Heart left ventricle (tissue), 16 donors: ENCODE measurements around the gene NCMAP. TPM values are rescaled to one million over a fixed set of nuclear protein-coding genes. Genes with fewer than 3 reads are reported as not detected.
A peak's percentile ranks its signal among the peaks of the same experiment; 100 is the strongest.

ENCODE experiments used
- ATAC-seq, 4 donors: fragments of 200-7000 bp; cut with Tn5 transposase; one replicate each; pipeline ENCODE4 v1.9.1; 2020 to 2022; ENCODE audit warnings: moderate library complexity in 4 of 4, mild to moderate bottlenecking in 3 of 4, moderate number of reproducible peaks in 1 of 4
- DNase-seq, 5 donors: peaks; one replicate each; pipeline ENCODE4 v3.0.0-alpha.2; 2020
- H3K27ac ChIP-seq, 12 donors: fragments of 200-600 bp; sonication (generic) in 4 of 12; one replicate each; pipeline versions ENCODE4 v1.5.0 to v1.8.0; 2016 to 2022; ENCODE audit warnings: mild to moderate bottlenecking in 2 of 12
- H3K27me3 ChIP-seq, 9 donors: fragments of 200-600 bp; sonication (generic) in 2 of 9; one replicate each; pipeline versions ENCODE4 v1.5.1 to v1.8.0; 2016 to 2022; ENCODE audit warnings: mild to moderate bottlenecking in 3 of 9
- H3K36me3 ChIP-seq, 9 donors: fragments of 200-600 bp; sonication (generic) in 2 of 9; one replicate each; pipeline versions ENCODE4 v1.5.0 to v1.8.0; 2018 to 2022; ENCODE audit warnings: mild to moderate bottlenecking in 2 of 9
- H3K4me1 ChIP-seq, 12 donors: fragments of 200-600 bp; sonication (generic) in 4 of 12; one replicate each; pipeline versions ENCODE4 v1.5.0 to v1.8.0; 2016 to 2022; ENCODE audit warnings: mild to moderate bottlenecking in 3 of 12
- H3K4me3 ChIP-seq, 12 donors: fragments of 200-600 bp; sonication (generic) in 4 of 12; one replicate each; pipeline versions ENCODE4 v1.5.0 to v1.8.0; 2017 to 2022; ENCODE audit warnings: mild to moderate bottlenecking in 9 of 12, moderate library complexity in 4 of 12
- H3K9me3 ChIP-seq, 12 donors: fragments of 200-600 bp; sonication (generic) in 4 of 12; one replicate each; pipeline versions ENCODE4 v1.5.0 to v1.8.0; 2016 to 2022; ENCODE audit warnings: mild to moderate bottlenecking in 1 of 12
- POLR2A ChIP-seq, 2 donors: fragments of 450-650 bp; IDR thresholded peaks; one replicate each; pipeline ENCODE4 v1.6.1; 2017; ENCODE audit warnings: antibody characterized with exemption in 2 of 2, mild to moderate bottlenecking in 2 of 2, moderate library complexity in 2 of 2
- WGBS, 4 donors: extraction: QIAGEN DNeasy Blood & Tissue Kit in 2 of 4; methylation state at CpG; one replicate each; pipeline versions ENCODE4 v1.1.5 to v1.1.7; 2013 to 2018; 5-methylcytosine and 5-hydroxymethylcytosine counted together
- intact Hi-C, 10 donors: fragments of 100-400 bp; cut with DNase I; formaldehyde crosslinking; loops; one replicate each; pipeline versions ENCODE4 v1.11.1 to v1.14.2; 2022
- polyA plus RNA-seq, 2 donors: library from polyadenylated mRNA; stranded (reverse); fragments of 200-250 nt; gene quantifications; one replicate each; pipeline ENCODE4 v1.2.3, GENCODE V29; 2013
- total RNA-seq, 9 donors: library from RNA; depleted of rRNA in 2 of 9; stranded (reverse); fragments of >200 nt in 2 of 9; fragmentation: NEBNext Ultra II Directional in 3 of 9; extraction: Animal tissue kit (Norgen Biotek cat#: 25700) in 3 of 9; gene quantifications; one replicate each; pipeline versions ENCODE4 v1.1.0 to v1.2.4, GENCODE V29; 2016 to 2023
- TF ChIP-seq, protein P1 (sequence below), 12 donors: fragments of 200-600 bp; sonication (generic) in 4 of 12; IDR thresholded peaks; one replicate each; pipeline versions ENCODE4 v1.5.0 to v1.8.0; 2018 to 2022; ENCODE audit warnings: antibody characterized with exemption in 12 of 12, mild to moderate bottlenecking in 5 of 12
- donor health status: ischemic (EF 13 %, LVEDD 7.1; RV severe dilation, severe dysfunction).
- donor health status: healthy with polysubstance abuse.
- donor health status: DM: no; HTN: yes; CAD: no.
- donor health status: DM: no; HTN: no; CAD: no.
- donor health status: ischemic (EF 25% LVEDD 6.9; RV normal size, moderate dysfunction).
- donor health status: ischemic (EF 25% LVEDD 5.7; RV mildly dilated, moderate dysfunction).
- donor health status: healthy.
- donor health status: DM: yes; HTN: yes; CAD: no.
- donor health status: ischemic (EF 35%, LVEDD 5.7; RV mildly dilated, moderate dysfunction).
- donor health status: nonischemic (EF 11% LVEDD 7.7; RV severe dilation, severe dysfunction).
- donor health status: DM: yes; HTN: yes; CAD: no.
- donor health status: PGD.
- donor health status: ischemic (EF 29% LVEDD 5.4; RV normal size, mild dysfunction).
- donor health status: nonischemic (EF 23%, LVEDD 6.1; RV moderate dilation, normal function).

The NCMAP gene
- total and polyA plus RNA-seq, 11 donors, result 0.08 to 0.29 (median 0.18) TPM; not detected in 5

DNA sequence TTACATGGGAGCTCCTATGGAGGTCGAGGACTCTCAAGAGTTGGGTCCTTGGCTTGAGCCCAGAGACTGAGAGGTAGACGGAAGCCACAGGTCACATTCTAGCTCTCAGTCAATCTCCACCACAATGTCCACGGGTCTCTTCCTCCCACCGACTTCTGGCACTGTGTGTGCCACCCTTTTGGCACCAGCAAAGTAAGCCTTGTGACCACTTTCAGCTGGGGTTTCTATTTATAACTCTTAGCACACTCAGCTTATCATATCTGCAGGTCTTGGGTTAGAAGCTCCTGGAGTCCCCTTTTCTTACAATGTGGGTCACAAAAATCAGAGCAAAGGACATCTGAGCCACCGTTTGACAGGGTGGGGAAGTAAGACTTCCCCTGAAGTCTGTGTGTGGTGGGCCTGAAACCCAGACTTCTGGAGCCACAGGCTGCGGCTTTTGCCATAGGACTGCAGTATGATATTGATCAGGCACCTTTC, 28.3 kb downstream of the NCMAP start:
- Histone ChIP-seq H3K4me3 (no peak overlapping the region), H3K9me3 (no peaks in the 10 kb centered on the region), H3K4me1 (peaks cover 0 to 14% (median 0%) of the 10 kb centered on the region in 12 donors), H3K27ac (peak overlapping the region in 6 of 12 donors; percentile 13 to 61 (median 46)), H3K36me3 (no peaks in the 10 kb centered on the region), H3K27me3 (peaks cover 0 to 5% (median 0%) of the 10 kb centered on the region in 9 donors)
- TF ChIP-seq POLR2A (IDR thresholded peaks at IDR 0.05), result no peak
- TF ChIP-seq, protein P1, sequence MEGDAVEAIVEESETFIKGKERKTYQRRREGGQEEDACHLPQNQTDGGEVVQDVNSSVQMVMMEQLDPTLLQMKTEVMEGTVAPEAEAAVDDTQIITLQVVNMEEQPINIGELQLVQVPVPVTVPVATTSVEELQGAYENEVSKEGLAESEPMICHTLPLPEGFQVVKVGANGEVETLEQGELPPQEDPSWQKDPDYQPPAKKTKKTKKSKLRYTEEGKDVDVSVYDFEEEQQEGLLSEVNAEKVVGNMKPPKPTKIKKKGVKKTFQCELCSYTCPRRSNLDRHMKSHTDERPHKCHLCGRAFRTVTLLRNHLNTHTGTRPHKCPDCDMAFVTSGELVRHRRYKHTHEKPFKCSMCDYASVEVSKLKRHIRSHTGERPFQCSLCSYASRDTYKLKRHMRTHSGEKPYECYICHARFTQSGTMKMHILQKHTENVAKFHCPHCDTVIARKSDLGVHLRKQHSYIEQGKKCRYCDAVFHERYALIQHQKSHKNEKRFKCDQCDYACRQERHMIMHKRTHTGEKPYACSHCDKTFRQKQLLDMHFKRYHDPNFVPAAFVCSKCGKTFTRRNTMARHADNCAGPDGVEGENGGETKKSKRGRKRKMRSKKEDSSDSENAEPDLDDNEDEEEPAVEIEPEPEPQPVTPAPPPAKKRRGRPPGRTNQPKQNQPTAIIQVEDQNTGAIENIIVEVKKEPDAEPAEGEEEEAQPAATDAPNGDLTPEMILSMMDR (IDR thresholded peaks at IDR 0.05), result no peak
- DNase-seq (peak in 2 of 5 donors; percentile 26 to 41), ATAC-seq (peak; percentile 65 to 88 (median 79))
- 25 to 49% (median 32%) methylated on average over 6 of the region's 6 CpGs for WGBS, 4 donors
- intact Hi-C loops, result loop anchor here in 1 of 10 donors (10.0 kb wide), 1 partner anchor 169 kb away; the partner anchor contains the start of genes NIPAL3 and STPG1

DNA sequence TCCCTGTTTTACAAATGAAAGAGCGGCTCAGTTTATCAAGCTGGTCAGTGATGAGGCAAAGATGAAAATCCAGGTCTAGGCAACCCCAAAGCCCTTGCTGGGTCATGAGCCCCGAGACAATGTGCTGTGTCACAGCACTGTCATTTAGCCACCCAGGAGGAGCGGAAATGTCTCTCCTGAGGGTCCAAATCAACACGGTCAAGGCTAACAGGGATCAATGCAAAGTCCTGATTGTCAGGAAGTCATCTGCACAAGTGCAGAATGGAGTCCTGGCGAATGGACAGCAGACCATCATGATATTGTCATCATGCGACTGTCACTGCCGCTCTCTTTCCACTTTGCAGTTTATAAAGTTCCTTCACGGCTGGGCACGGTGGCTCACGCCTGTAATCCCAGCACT, 30.2 kb downstream of the NCMAP start:
- peaks cover 0 to 5% (median 0%) of the 10 kb centered on the region in 9 donors for H3K27me3 ChIP-seq
- peaks cover 0 to 14% (median 0%) of the 10 kb centered on the region in 12 donors for H3K4me1 ChIP-seq
- DNase-seq (no peak), ATAC-seq (no peak)
- H3K9me3 ChIP-seq, result no peaks in the 10 kb centered on the region
- no peak overlapping the region for H3K27ac ChIP-seq
- H3K36me3 ChIP-seq, result no peaks in the 10 kb centered on the region
- TF ChIP-seq, protein P1 (IDR thresholded peaks at IDR 0.05), result no peak
- no peak for TF ChIP-seq POLR2A (IDR thresholded peaks at IDR 0.05)
- H3K4me3 ChIP-seq, result no peak overlapping the region
- WGBS, 4 donors, result 82 to 88% (median 85%) methylated on average over 10 of the region's 10 CpGs
- intact Hi-C loops, result loop anchor here in 1 of 10 donors (10.0 kb wide), 1 partner anchor 171 kb away; the partner anchor contains the start of genes NIPAL3 and STPG1

DNA sequence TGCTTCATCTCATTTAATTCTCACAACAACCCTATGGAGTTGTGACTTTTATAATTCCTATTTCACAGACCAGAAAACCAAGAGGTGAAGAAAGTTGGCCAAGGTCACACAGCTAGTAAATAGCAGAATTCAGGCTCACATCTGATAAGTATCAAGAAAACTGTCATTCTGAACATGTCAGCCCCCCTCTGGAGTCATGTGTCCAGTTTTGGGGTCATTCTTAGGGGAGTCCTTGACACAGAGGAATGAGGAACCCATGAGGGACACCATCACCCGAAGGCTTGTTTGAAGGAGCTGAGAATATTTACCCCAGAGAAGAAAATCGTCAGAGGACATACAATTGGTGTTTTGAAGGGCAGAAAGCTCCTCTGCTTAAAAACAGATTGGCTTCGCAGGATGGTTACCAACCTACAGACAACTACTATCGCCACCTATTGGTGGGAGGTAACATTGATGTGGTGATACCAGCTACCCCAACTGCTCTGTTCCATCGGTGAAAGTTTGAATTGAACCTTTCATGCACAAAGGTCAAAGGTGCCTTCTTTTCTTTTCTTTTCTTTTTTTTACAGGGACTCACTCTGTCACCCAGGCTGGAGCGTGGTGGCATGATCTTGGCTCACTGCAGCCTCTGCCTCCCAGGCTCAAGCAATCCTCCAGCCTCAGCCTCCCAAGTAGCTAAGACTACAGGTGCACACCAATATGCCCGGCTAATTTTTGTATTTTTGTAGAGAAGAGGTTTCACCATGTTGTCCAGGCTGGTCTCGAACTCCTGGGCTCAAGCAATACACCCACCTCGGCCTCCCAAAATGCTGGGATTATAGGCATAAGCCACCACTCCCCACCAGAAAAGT, 31.3 kb downstream of the NCMAP start:
- H3K9me3 ChIP-seq, result no peaks in the 10 kb centered on the region
- no peaks in the 10 kb centered on the region for H3K36me3 ChIP-seq
- H3K27me3 ChIP-seq, result peaks cover 0 to 5% (median 0%) of the 10 kb centered on the region in 9 donors
- DNase-seq (no peak), ATAC-seq (peak in 2 of 4 donors; percentile 39 to 52)
- 39 to 45% (median 43%) methylated on average over 9 of the region's 9 CpGs for WGBS, 4 donors
- peaks cover 0 to 14% (median 0%) of the 10 kb centered on the region in 12 donors for H3K4me1 ChIP-seq
- no peak for TF ChIP-seq POLR2A (IDR thresholded peaks at IDR 0.05)
- TF ChIP-seq, protein P1 (IDR thresholded peaks at IDR 0.05), result peak; percentile 45 to 70 (median 58)
- H3K4me3 ChIP-seq, result no peak overlapping the region
- intact Hi-C loops, result loop anchor here in 1 of 10 donors (10.0 kb wide), 1 partner anchor 172 kb away; the partner anchor contains the start of genes NIPAL3 and STPG1
- H3K27ac ChIP-seq, result no peak overlapping the region

DNA sequence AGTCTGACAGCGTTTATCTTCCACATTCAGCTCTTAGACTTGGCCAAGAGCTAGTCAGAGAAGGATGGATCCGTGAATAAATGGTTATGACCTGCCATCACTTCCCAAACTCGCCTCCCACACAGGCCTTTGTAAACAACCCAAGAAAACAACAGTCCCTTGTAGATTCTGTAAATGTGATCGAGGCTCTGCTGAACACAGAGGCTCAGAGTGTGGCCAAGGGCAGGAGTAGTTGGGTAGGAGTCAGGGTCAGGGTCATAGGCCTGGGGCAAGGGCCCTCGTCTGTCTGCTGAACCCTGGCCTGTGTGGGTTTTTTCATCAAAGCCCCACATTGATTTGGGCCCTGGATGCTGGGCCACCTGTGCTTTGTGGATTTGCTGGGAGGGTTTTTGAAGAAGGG, 32.7 kb downstream of the NCMAP start:
- TF ChIP-seq, protein P1 (IDR thresholded peaks at IDR 0.05), result no peak
- TF ChIP-seq POLR2A (IDR thresholded peaks at IDR 0.05), result no peak
- intact Hi-C loops, result loop anchor here in 1 of 10 donors (10.0 kb wide), 1 partner anchor 174 kb away; the partner anchor contains the start of genes NIPAL3 and STPG1
- Histone ChIP-seq H3K27ac (no peak overlapping the region), H3K4me3 (no peak overlapping the region), H3K4me1 (peaks cover 0 to 14% (median 0%) of the 10 kb centered on the region in 12 donors), H3K9me3 (no peaks in the 10 kb centered on the region), H3K36me3 (no peaks in the 10 kb centered on the region), H3K27me3 (peaks cover 0 to 5% (median 0%) of the 10 kb centered on the region in 9 donors)
- ATAC-seq, result no peak
- no peak for DNase-seq
- 68 to 80% (median 73%) methylated on average over 5 of the region's 5 CpGs for WGBS, 4 donors
